ENCODE measurements around the gene AGBL1.

DNA sequence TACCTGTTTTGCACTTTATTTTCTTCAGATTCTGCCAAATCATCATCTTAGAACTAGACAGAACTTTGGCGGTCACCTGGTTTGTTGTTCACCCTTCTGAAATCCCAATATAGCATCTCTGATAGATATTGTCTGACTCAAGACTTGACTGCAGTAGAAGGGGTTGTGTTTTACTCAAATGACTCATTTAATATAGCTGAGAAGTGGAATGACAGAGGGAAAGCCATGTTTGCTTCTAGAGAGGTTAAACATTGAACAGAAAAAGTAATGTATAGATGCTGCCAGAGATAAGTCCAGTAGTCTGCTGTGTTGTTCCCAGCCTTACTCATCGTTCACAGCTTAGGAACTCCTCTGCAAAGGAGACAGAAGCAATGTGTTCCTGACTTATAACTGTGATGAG lies 402.0 kb downstream of the AGBL1 start:
- TF ChIP-seq, protein P1, sequence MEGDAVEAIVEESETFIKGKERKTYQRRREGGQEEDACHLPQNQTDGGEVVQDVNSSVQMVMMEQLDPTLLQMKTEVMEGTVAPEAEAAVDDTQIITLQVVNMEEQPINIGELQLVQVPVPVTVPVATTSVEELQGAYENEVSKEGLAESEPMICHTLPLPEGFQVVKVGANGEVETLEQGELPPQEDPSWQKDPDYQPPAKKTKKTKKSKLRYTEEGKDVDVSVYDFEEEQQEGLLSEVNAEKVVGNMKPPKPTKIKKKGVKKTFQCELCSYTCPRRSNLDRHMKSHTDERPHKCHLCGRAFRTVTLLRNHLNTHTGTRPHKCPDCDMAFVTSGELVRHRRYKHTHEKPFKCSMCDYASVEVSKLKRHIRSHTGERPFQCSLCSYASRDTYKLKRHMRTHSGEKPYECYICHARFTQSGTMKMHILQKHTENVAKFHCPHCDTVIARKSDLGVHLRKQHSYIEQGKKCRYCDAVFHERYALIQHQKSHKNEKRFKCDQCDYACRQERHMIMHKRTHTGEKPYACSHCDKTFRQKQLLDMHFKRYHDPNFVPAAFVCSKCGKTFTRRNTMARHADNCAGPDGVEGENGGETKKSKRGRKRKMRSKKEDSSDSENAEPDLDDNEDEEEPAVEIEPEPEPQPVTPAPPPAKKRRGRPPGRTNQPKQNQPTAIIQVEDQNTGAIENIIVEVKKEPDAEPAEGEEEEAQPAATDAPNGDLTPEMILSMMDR (conservative IDR thresholded peaks at IDR 0.05 in 1 of 2, IDR thresholded peaks at IDR 0.05 in 1 of 2; ENCODE audit: extremely low read depth in 1 of 2, insufficient read depth in 1 of 2, low read depth in 1 of 2, low read length in 2 of 2) = no peak
- no peak for TF ChIP-seq EZH2 (IDR thresholded peaks at IDR 0.05; ENCODE audit: borderline replicate concordance, low read length)
